GM21367 (cell line): ENCODE data around the gene PTPN3.

Source experiments
- ATAC-seq: cut with Tn5 transposase; IDR thresholded peaks from one replicate; pipeline ENCODE4 v1.9.1; 2021; ENCODE audit not compliant: unreplicated experiment

Gene PTPN3

DNA sequence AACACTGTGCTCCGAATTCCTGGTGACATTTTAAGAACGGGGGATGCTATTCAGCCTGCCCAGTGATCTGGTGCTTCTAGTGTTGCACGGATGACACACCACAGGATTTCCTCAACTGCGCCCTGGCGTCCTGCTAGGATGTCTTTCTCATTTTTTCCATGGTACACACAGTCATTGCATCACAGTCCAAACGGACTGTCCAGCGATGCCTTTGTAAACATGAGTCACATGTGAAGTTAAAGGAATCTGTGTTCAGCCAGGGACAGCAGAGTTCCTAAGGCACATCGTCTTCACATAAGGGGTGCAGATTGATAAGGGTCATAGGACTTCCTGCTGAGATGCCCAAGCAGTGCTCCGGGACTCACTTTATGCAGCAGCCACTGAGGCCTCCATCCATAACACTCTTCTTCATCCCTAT lies 9.3 kb upstream of the PTPN3 start:
- no peak for ATAC-seq

DNA sequence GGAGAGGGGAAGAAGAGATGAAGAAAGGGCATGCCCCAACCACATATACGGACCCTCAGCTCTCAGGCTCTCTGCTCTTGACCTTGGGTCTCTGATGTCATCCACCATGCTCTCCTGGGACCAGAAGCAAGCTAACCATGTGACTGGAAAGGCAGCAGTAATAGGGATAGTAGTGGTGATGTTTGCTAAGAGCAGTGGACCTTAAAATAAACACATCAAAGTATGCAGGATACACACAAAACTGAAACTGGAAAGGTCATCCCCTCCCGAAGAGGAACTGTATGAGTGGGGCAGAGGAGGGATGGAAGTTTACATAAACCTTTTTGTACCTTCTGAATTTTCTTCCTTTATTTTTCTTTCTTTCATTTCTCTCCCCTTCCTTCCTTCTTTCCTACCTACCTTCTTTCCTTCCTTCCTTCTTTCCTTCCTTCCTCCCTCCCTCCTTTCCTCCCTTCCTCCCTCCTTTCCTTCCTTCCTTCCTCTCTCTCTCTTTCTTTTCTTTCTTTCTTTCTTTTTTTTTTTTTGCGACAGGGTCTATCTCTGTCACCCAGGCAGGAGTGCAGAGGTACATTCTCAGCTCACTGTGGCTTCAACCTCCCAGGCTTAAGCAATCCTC lies 8.1 kb upstream of the PTPN3 start:
- ATAC-seq = no peak

- no peak for ATAC-seq
Observed at GRCh38 chr9:109504689-109505088, 6.6 kb upstream of the PTPN3 start.

DNA sequence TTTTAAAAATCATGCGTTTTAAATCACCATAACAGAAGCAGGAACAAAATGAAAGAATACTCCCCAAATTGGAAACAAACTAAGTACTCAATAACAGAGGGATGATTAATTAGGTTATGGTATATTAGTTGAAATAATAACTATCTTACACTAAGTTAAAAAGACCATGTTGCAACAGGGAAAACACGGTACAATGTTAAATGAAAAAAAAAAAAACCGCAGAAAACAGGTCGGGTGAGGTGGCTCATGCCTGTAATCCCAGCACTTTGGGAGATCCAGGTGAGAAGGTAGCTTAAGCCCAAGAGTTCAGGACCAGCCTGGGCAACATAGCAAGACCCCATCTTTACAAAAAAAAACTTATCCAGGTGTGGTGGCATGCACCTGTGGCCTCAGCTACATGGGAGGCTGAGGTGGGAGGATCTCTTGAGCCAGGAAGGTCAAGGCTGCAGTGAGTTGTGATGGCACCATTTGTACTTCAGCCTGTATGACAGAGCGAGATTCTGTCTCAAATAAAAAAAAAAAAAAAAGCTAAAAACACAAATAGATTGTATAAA lies 2.4 kb upstream of the PTPN3 start:
- no peak for ATAC-seq

DNA sequence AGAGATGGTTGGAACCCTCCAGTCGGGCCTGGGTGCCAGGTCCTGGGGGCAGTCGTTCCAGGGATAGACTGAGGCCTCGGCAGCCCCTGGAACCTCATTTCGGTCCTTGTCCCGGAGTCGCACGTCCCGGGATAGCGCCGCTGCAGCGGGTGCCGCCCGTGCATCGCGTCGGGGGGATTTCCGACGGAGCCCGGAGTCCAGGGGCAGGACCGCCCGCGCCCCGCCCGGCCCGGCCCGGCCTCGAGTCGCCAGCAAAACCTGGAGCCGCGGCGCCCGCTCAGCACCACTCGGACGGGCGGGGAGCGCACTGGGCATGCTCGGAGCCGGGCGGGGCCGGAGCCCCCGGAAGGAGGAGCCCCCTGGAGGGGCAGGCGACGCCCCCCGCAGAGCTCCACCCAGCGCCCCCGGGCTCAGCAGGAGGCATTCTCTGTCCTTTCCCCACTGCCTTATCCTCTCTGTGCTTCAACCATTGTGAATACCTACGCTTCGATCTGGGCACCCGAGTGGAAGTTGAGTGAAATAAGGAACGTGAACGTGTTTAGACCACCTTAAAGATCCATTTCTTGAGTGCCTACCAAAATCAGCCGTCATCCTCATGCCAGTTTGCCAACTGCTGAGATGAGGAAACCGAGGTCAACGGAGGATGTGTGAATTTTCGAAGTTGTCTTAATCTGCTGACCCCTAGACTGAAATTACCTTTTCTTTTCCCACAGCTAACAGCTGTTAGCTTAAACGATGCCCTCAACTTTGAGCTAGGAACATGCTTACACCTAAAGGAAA lies 1.7 kb upstream of the PTPN3 start:
- ATAC-seq = no peak

- ATAC-seq = no peak
Observed at GRCh38 chr9:109499093-109499630, 1.1 kb upstream of the PTPN3 start.

- ATAC-seq = no peak
Observed at GRCh38 chr9:109497226-109498153, 617 bp downstream of the PTPN3 start.

DNA sequence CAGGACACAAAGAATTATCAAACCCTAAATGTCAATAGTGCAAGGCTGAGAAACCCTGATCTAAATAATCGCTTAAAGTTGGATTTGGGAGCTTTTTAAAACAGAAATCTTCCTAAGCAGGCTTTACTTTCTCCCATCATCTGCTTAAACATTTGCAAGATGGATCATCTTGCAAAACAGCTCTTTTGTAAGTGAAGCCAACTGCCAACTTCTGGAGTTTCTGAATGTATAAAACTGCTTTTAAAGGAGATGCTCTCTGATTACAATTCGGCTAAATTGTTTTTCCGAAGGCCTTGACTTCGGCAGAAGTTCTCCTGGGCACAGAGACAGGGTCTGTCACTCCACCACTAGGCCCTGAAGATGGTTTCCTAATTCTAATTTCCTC lies 1.3 kb downstream of the PTPN3 start:
- ATAC-seq = no peak

DNA sequence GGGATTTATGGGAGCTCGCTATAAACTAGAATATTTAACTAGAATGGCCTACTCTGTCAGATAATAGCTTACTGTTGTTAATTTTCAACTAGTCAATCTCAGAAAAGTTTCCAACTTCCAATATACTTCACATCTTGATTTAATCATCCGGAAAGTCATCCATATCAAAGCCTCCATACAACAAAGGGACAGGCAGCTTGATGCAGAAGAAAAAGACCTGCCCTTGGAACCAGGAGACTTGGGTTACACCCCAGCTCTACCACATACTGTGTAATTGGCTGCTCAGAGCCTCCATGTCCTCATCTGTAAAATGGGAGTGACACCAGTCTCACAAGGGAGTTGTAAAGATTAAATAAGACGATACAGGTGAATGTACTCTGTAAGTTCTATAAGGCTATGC lies 1.9 kb downstream of the PTPN3 start:
- no peak for ATAC-seq

DNA sequence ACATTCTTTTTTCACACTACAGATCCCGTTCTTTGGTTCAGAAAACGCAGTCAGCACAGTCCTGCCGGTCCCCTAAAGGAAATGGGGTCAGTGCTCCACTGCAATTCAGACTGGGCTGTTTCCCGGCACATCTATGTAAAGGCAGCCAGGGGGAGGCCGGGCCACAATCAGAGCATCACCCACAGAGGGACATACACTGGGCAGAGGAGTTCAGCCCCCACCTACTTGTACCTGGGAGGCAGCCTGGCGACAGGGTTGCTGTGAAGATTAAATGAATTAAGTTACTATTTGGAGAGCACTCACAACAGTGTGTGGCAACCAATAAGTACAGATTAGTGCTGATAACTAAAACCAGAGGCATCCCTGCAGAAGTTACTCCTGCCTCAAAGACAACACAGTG lies 4.5 kb downstream of the PTPN3 start:
- ATAC-seq = no peak

GRCh38 chr9:109491590-109491989 lies 6.5 kb downstream of the PTPN3 start:
- no peak for ATAC-seq

- no peak for ATAC-seq
Observed at GRCh38 chr9:109488791-109489492, 9.2 kb downstream of the PTPN3 start.

DNA sequence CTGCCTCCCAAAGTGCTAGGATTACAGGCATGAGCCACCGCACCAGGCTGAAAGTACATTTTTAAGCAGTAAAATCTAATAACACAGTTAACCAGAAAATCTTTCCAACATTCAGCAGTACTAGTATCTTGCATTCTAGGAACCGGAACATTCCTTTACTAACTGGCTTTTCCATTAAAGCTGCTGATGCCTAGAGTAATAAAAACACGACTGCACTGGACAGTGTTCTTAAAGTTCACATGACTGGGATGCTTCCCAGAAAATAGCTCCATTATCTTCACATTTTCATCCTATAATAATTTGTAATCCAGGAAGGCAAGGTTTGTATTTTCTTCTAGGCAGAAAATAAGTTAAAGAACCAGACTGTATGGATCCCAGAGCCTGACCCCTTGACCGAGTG lies 9.8 kb downstream of the PTPN3 start:
- ATAC-seq = no peak

DNA sequence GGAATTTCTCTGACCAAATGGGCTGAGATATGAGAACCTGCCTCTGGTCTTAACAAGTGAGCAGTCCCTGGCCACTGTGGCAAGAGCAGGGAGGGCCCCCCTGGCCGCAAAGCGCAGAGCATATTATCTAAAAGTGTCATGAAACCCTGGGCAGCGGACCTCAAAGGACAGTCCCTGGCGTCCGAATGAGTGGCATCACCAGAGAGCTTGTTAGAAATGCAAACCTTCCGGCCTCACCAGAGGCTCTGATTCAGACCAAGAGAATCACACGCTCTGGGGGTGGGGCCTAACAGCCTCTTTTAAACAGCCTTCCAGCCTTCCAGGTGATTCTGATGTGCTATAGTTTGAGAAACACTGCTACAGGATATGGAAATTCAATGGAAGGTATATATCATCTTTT lies 10.9 kb downstream of the PTPN3 start:
- no peak for ATAC-seq

- ATAC-seq = no peak
Observed at GRCh38 chr9:109483744-109484429, 14.2 kb downstream of the PTPN3 start.

- no peak for ATAC-seq
Observed at GRCh38 chr9:109482391-109482916, 15.7 kb downstream of the PTPN3 start.

DNA sequence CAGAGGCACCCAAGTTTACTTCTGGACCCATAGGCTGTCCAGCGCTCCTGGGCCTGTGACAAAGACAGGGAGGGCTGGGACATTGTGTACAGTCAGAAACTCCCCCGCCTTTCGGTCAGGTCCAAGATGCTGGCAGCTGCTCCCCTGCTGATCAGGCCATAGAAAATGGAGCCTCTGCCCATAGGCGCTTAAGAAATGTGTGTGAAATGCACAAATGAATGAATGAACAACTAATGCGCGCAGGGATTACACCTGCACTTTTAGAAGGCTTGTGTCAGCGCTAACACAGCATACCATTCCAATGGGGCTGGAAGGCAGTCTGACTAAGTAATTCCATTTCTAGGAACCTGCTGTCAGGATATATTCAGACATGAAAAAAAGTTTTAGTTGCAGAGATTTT lies 16.3 kb downstream of the PTPN3 start:
- no peak for ATAC-seq

DNA sequence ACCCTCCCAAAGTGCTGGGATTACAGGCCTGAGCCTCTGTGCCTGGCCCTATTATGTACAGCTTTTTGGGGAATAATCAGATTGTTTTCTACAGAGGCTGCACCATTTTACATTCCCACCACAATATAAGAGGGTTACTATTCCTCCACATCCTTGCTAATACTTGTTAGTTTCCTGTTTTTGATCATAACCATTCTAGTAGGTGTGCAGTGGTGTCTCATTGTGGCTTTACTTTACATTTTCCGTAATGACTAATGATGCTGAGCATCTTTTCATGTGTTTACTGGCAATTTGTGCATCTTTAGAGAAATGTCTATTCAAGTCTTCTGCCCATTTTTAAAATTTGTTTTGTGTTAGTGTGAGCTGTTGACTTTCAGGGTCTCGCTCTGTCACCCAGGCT lies 18.3 kb downstream of the PTPN3 start:
- no peak for ATAC-seq

DNA sequence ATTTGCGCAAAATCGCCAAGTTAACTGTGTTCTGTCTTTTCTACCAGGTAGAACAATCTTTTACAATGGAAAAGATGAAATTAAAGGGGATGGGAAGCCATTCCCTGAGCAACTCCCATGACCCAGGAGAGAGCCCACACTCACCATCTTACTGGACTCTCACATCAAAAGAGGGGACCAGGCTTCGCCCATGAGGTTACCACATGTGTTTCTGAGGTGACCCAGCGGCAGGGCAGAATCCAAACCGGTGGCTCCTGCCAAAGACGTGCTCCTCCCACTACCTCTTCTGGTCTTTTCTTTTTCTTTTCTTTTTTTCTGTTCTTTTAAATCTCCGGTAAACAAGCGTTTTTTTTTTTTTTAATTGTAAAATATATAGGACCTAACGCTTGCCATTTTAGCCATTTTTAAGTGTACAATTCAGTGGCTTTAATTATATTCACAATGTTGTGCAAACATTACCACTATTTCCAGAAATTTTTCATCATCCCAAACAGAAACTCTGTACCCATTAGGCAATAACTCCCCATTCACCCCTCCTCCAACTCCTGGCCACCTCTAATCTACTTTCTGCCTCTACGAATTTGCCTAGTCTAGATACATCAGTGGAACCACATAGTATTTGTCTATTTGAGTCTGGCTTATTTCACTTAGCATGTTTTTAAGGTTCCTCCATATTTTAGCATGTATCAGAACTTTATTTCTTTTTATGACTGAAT lies 19.3 kb downstream of the PTPN3 start:
- no peak for ATAC-seq
